Superior temporal gyrus (tissue), 1 donor: ENCODE results near the gene RAB40A.

Experiments used
- DNase-seq: peaks from one replicate; pipeline ENCODE4 v3.0.0-alpha.2; 2016; ENCODE audit errors: extremely low spot score

RAB40A gene, protein sequence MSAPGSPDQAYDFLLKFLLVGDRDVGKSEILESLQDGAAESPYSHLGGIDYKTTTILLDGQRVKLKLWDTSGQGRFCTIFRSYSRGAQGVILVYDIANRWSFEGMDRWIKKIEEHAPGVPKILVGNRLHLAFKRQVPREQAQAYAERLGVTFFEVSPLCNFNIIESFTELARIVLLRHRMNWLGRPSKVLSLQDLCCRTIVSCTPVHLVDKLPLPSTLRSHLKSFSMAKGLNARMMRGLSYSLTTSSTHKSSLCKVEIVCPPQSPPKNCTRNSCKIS

DNA sequence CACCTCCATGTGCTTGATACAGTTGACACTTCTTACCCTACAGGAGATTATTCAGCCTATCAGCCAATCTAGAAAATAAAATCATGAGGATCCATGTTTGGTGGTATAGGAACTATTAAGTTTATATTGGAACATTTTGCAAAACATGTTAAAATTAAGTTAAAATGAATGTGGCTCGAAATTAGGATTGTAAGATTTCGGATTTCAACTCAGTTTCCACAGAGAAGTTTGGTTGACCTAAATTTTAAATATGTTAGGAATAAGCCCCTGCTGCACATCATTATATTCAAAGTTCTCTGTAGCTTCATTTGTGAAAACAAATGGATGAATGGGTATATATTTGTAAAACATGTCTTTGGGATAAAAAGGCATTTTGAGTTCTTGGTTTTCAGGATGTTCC, at the start of gene RAB40A:
Gene RAB40A (minus strand): TSS at position 101 of the 400 bp plus-strand sequence. CDS start 18,733 bp downstream, outside the sequence.
- no peak for DNase-seq

DNA sequence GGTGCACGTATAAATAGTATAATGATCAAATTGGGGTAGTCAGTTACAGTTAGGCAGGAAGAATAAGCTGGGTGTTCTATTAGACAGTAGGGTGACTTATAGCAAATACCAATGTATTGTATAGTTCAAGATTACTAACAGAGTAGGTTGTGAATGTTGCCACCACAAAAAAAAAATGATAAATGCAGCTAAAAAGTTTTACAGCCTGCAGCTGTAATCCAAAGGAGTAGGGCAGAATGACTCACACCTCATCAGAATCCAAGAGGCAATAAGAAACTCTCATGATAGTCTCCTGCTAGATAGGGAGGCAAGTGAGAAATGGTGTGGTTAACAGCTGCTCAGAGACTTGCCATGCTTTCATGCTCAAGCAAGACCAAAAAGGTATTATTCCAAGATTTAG, 46.5 kb upstream of the RAB40A start:
- no peak for DNase-seq

DNA sequence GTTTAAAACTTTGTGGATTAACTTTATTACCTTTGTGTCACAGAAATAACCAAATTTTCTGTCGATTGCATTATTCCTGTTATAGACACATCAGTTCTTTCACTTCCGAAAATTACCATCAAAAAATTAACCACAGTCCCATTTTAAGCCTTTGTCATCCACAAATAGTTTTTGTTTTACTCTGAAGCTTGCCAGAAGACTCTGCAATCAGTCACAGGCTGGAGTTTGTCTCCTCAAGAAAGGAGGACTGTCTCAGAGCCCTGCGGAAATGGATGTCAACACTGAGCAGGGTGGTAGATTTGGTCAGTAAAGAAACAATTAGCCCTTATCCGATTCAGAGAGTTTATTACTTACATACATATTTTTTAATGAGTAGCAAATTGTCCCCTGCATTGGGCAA, 45.9 kb upstream of the RAB40A start:
- no peak for DNase-seq

DNA sequence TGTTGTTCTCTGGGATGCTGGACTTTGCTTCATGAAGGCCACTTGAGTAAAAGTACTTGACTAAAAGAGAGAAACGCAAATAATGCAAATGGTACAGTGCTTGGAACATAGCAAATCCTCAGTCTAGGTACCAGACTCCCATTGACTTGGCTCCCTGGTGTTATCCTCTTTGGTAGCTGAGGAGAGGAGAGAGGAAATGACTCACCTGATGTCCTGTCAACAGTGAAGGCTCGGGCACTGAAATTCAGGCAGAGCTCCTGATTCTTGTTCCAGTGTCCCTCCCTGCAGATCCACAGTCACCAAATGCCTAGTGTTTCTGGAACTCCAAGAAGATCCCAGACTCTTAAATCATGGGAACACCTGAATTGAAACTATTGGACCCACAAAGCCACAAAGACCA, 43.5 kb upstream of the RAB40A start:
- no peak for DNase-seq

DNA sequence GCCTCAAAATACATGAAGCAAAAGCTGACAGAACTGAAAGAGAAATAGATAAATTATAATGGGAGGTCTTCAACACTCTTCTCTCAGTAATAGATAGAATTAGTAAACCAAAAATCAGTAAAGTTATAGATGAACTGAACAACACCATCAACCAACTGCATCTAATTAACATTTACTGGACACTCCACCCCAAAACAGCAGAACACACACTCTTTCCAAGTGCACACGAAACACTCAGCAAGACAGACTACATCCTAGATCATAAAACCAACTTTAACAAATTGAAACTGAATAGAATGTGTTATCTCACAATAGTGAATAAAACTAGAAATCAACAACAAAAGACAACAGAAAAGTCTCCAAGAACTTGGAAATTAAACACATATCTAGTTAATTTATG, 41.0 kb upstream of the RAB40A start:
- no peak for DNase-seq

DNA sequence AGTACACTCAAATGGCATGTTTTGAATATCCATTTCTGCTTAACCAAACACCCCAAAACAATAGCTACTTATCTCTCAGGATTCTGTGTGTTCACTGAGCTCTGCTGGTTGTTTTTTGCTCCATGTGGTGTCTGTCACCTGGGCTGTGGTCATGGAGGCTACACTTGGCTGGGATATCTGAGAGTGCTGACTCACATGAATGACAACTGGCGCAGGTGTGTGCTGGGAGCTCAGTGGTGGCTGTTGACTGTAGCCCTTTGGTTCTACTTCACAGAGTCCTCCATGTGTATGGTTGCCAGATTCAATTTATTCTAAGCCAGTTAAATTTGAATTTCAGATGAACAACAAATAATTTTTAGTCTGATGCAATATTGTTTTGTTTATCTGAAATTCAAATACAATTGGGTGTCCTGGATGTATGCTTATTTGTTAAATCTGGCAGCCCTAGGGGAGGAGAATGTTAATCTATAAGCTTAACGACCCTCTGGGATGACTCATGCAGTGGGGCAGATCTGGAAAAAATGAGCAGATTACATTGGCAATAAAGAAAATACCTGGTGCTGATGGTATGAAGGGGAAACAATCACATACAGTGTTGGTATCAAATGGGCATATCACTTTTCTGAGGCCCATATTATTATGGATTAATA, 37.8 kb upstream of the RAB40A start:
- DNase-seq: no peak

DNA sequence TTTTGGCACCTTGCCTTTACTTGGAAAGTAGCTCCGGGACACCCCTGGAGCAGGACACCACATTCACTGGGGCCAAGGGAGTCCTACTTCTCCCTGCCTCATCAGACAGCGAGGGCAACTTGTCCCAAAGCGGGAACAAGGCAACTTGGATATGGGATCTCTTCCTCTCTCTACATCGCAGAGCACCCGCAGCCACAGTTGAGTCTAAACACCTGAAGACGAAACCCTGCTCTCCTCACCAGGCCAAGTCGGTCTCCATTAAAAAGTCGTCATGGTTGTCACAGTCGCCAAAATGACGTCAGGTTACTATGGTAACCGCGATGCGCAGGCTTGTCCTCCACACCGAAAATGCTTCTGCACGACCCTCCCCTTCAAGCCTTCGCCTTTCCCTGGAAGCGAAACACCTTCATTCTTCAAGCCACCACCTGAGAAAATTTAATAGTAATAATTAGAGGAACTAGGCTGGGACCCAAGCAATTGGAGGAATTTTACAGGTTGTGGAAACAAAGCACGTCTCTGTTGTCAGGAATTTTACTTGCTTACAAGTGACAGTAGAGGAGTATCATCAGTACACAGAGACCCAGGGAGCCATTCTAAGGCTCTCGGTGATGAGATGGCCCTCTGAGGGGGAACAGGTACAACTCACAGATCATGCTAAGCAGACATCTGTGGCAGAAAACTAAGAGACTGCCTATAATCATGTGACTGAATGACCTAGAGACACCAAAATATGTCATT, 35.6 kb upstream of the RAB40A start:
- peak; percentile 85 for DNase-seq

DNA sequence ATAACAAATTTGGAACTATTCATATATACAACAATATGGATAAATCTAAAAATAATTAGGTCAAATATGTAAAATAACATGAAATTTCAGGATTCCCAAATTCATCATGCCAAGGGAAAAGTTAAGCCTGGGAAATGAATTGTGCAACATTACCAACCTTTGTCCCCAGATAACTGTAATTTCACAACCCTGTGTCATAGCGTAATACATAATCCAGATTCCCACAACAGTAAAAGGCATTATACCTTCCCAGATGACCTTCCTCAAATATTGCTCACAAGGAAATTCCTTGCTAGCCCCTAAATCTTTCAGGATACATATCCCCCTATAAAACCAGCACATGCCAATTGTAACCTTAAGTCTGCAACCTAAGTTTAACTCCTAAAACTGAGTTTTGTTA, 32.9 kb upstream of the RAB40A start:
- DNase-seq: no peak

DNA sequence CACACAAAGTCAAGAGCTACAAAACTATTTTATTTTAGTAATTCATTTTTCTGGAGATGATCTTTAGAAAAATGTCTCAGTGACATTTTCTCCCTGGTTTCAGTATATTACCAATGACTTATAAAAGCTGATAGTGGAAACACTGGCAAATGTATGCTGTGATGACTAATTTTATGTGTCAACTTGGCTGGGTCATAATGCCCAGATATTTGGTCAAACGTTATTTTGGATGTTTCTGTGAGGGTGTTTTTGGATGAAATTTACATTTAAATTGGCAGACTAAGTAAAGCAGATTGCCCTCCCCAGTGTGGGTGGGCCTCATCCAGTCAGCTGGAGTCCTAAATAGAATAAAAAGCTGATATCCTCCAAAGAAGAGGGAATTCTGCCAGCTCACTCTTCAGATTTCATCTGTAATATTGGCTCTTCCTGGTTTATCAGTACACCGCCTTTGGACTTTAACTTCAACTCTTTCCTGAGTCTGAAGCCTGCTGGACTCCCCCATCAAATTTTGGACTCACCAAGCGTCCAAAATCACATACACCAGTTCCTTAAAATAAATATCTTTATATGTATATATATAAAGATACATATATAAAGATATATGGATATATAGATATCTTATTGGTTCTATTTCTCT, 31.2 kb upstream of the RAB40A start:
- no peak for DNase-seq

DNA sequence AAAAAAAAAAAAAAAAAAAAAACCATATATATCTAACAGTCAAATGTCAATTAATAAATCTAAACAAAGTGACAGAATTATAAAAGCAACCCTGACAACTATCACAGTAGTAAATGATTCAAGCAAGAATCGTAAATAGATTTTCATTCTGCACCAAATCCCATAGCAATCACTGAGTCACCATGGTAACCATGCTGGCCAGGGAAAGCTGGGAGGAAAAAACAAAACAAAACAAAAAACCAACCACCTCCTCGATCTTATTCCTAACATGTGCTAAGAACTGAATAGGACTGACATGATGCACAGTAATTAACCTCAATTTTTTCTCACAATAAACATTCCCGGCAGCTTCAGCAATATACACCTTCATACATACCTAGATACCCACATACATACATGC, 30.6 kb upstream of the RAB40A start:
- DNase-seq: peak; percentile 20

DNA sequence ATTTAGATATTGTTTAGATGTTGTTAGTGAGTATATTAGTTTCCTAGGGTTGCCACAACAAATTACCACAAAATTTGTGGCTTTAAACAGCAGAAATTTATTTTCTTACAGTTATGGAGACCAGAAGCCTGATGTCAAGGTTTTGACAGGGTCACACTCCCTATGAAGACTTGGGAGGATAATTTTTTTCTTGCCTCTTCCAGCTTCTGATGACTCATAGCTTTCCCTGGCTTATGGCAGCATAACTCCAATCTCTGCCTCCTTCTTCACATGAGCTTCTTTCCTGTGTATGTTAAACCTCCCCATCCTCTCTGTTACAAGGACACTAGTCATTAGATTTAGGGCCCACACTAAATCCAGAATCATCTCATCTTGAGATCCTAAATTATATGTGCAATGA, 20.9 kb upstream of the RAB40A start:
- DNase-seq: no peak

DNA sequence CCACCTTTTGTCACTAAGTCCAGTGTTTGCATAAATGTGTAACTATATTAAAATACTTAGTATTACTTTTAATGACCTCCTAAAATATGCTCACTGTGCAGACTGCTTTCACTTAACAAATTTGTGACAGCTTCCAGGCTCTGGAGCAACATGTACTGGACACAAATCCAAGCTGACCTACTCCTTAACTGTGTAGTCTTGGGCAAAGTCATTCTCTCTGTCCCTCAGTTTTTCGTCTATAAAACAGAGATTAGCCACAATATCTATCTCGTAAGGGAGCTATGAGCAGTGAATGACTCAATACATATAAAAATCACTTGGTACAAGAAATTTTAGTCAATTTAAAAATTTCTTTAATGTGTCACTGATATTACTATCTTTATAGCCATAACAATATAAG, 20.4 kb upstream of the RAB40A start:
- no peak for DNase-seq

DNA sequence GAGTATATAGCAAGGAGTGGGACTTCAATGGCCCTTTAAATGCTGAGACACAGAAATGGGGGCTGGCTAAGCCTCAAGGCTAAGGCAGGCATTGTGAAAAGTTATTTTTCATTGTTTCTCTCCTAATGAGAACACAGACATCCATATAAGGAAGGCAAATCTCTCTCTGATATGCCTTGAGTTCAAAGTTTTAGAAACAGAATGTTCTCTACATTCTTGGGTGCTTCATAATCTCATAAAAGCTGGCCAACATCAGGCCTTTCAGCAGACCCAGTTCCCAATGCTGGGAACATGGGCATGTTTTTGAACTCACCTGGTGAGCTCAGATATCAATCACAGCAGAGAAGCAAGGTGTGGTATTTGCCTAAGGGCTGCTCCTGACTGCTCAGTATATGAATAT, 19.4 kb upstream of the RAB40A start:
- DNase-seq: no peak

DNA sequence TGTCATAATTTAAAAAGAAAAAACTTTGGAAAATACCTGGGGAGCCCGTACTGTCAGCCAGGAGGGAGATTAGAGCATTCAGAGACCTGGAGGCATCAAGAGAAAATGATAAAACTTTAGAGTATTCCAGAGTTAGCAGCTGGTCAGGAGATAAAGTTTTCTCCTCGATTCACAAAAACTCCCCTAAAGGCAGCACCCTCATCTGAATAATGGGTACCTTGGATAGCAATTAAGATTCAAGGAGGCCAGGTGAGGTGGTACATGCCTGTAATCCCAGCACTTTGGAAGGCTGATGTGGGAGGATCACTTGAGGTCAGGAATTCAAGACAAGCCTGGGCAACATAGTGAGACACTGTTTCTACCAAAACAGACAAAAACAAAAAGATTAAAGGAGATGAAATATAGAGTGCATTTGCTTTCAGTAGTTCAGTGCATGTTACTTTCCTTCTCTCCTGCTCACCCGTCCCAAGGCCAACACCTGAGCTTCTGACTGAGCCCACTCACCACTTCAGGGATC, 18.6 kb upstream of the RAB40A start:
- no peak for DNase-seq

DNA sequence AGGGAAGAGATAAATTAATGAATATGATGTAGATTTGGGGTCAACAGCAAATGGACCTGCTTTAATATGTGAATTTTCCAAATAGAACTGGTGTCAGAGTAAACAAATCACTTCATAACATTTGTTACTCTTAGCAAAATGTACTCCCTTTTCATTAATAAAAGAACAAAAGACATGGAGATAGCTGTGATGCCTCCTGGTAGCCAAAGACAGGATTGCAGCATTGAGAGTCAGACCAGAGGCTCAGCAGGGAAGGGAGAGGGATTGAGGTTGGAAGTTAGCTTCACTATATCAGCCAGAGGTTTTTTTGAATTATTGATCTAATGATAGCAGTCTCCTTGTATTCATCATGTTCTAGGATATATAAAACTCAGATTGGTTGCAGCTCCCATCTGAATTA, 17.4 kb upstream of the RAB40A start:
- no peak for DNase-seq

DNA sequence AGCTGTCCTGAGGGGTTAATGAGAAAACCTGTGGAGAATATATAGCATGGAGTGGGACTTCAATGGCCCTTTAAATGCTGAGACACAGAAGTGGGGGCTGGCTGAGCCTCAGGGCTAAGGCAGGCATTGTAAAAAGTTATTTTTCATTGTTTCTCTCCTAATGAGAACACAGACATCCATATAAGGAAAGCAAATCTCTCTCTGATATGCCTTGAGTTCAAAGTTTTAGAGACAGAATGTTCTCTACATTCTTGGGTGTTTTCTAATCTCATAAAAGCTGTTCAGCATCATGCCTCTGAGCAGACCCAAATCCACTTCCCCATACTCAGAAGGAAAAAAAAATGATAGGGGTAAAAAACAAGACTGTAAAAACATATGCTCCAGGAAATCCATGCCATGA, 16.8 kb upstream of the RAB40A start:
- no peak for DNase-seq

DNA sequence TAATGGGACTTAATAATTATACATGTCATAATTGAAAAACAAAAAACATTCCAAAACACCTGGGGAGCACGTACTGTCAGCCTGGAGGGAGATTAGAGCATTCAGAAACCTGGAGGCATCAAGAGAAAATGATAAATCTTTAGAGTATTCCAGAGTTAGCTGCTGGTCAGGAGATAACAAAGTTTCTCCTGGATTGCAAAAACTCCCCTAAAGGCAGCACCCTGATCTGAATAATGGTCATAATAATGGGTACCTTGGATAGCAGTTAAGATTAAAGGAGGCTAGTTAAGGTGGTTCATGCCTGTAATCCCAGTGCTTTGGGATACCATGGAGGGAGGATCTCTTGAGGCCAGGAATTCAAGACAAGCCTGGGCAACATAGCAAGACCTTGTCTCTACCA, 15.9 kb upstream of the RAB40A start:
- no peak for DNase-seq

DNA sequence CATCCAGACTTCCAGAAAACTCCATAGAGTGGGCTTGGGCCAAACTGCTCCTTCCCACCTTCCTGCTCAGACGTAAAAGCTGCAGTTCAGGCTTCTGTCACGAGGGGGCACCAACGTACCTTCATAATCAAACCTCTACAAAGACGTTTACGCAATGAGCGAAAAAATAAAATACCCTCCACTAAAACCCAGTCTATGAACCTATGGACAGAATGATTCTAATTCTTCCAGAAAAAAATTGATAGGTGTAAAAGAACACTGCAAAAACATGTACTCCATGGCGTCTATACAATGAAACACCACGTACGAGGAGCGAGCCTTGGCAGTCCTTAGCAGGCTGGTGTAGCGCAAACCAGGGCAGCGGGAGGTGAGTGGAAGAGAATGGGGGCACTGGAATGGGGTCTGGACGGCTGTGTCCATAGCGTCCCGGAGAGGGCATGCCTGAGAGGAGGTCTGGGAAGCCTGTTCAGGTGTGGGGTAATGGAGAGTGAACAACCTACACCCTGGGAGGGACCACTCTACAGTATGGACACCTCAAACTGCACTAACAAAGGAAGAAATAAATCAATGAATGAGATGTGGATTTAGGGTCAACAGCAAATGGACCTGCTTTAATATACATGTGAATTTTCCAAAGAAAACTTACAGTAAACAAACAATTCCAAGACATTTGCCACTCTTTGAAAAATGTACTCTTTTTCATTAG, 14.4 kb upstream of the RAB40A start:
- DNase-seq: peak; percentile 88

DNA sequence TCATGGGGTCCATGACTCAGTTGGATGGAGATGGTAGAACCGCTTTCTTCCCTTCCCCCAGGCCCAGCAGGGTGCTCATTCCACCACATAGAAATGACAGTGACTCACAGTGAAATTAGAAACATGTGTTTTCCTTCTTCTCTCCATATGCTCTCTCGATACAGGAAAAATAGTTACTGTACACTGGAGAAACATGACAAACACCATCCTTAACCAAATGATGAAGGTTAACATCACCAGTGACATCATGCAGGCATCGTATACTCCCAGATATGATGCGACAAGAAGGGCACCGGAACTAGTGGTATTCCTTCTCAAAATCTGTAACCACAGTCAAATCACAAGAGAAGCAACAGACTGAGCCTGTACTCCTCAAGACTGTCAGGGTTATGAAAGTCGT, 11.7 kb upstream of the RAB40A start:
- no peak for DNase-seq

DNA sequence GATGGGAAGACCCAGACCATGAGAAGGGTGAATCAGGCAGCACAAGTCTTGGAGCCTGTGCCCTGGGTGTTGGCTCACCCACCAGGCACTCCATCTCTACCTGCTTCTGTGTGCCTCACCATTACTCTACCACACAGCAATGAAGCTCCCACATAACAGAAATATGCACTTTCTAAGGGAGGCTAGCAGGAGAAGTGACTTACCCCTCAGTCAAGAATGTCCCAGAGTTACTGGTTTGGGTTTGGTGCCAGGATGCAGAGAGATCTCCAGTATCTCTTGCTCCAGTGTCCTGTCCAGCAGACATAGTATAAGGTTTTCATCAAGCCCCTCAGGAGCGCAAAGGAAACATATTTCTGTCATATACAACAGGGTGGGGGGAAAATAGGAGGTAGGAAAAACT, 11.3 kb upstream of the RAB40A start:
- no peak for DNase-seq

DNA sequence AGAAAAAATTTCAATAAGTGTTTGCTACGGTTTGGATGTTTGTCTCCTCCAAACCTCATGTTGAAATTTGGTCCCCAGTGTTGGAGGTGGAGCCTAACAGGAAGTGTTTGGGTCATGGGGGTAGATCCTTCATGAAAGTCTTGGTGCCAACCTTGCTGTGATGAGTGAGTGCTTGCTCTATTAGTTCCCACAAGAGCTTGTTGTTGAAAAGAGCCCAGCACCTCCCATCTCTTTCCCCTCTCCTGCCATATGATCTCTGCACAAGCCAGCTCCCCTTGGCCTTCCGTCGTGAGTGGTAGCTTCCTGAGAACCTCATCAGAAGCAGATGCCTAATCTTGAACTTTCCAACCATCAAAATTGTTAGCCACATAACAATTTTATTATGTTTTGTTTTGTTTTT, 10.3 kb upstream of the RAB40A start:
- DNase-seq: no peak

DNA sequence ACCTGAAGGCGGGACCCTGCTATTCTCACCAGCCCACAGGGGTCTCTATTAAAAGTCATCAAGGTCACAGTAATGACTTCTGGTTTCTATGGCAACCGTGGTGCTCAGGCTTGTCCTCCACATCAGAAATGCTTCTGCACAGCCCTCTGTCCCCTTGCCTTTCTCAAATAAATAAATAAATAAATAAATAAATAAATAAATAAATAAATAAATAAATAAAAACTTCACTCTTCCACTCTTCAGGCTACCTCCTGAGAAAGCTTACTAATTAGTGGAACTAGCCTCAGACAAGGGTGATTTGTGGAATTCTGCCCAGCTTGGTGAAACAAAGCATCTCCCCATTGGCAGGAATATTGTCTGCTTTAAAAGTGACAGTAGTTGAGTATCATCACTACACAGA, 5.5 kb upstream of the RAB40A start:
- no peak for DNase-seq
